WTC11 (cell line): Measurements from ENCODE around the gene WNT5A. TPM values are rescaled to one million over a fixed set of nuclear protein-coding genes. Genes with fewer than 3 reads are reported as not detected.

Source experiments
- ATAC-seq: fragments of 200-7000 bp; cut with Tn5 transposase; 2 replicates; pipeline ENCODE4 v1.10.0; 2021; ENCODE audit warnings: mild to moderate bottlenecking, moderate library complexity
- CTCF ChIA-PET: fragments of 300-600 bp; sonication (Branson Sonifier 250); formaldehyde crosslinking; loops from one replicate; lab custom pipeline; 2021; ENCODE audit warnings: antibody characterized with exemption; lab: Charles Lee
- POLR2A ChIA-PET: fragments of 350-600 bp; sonication (Branson Sonifier 250); formaldehyde crosslinking; loops from one replicate; lab custom pipeline; 2021; ENCODE audit warnings: antibody characterized with exemption; lab: Charles Lee
- DNase-seq: peaks from one replicate; pipeline ENCODE4 v3.0.0; 2021; ENCODE audit warnings: low spot score
- H3K27ac Mint-ChIP-seq: 2 replicates; pipeline ENCODE4 v1.8.0; 2021; ENCODE audit warnings: mixed read lengths
- H3K27me3 Mint-ChIP-seq: 2 replicates; pipeline ENCODE4 v1.8.0; 2021; ENCODE audit warnings: low read depth, mild to moderate bottlenecking, moderate library complexity, mixed read lengths
- H3K36me3 Mint-ChIP-seq: 2 replicates; pipeline ENCODE4 v1.8.0; 2021; ENCODE audit warnings: mixed read lengths
- H3K4me1 Mint-ChIP-seq: 2 replicates; pipeline ENCODE4 v1.8.0; 2022; ENCODE audit warnings: mixed read lengths
- H3K4me3 Mint-ChIP-seq: 2 replicates; pipeline ENCODE4 v1.8.0; 2021; ENCODE audit warnings: mild to moderate bottlenecking, moderate library complexity, mixed read lengths
- H3K9me3 Mint-ChIP-seq: 2 replicates; pipeline ENCODE4 v1.8.0; 2021; ENCODE audit warnings: mixed read lengths
- AR ChIP-seq: fragments of 250-450 bp; sonication (Bioruptor Pico); IDR thresholded peaks from 2 replicates; pipeline ENCODE4 v1.9.0; 2021; ENCODE audit warnings: mild to moderate bottlenecking
- CTCF ChIP-seq: fragments of 200-600 bp; IDR thresholded peaks from 2 replicates; pipeline ENCODE4 v1.8.0; 2022; ENCODE audit warnings: antibody characterized with exemption
- GABPB1 ChIP-seq: sonication (generic); formaldehyde crosslinking; IDR thresholded peaks from 2 replicates; pipeline ENCODE4 v1.8.1; 2023; ENCODE audit warnings: mild to moderate bottlenecking, missing genetic modification reagents
- GTF2I ChIP-seq: fragments of 250-450 bp; sonication (Bioruptor Pico); conservative IDR thresholded peaks from 2 replicates; pipeline ENCODE4 v1.4.0; 2021; ENCODE audit warnings: mild to moderate bottlenecking
- HMGXB4 ChIP-seq: sonication (generic); formaldehyde crosslinking; IDR thresholded peaks from 2 replicates; pipeline ENCODE4 v1.8.1; 2023; ENCODE audit warnings: mild to moderate bottlenecking, moderate library complexity, missing genetic modification reagents
- NR2C2 ChIP-seq: sonication (generic); formaldehyde crosslinking; IDR thresholded peaks from 2 replicates; pipeline ENCODE4 v1.8.0; 2022; ENCODE audit warnings: mild to moderate bottlenecking, missing genetic modification reagents
- NR3C1 ChIP-seq: sonication (generic); formaldehyde crosslinking; conservative IDR thresholded peaks from 2 replicates; pipeline ENCODE4 v1.8.1; 2023; ENCODE audit warnings: low read depth, mild to moderate bottlenecking, missing genetic modification reagents
- OVOL2 ChIP-seq: fragments of 250-450 bp; sonication (Bioruptor Pico); IDR thresholded peaks from 2 replicates; pipeline ENCODE4 v1.9.0; 2021; ENCODE audit warnings: mild to moderate bottlenecking, borderline replicate concordance
- PRRX2 ChIP-seq: fragments of 250-450 bp; sonication (Bioruptor Pico); IDR thresholded peaks from 2 replicates; pipeline ENCODE4 v1.8.0; 2021; ENCODE audit warnings: mild to moderate bottlenecking
- SOX15 ChIP-seq: fragments of 250-450 bp; sonication (Bioruptor Pico); IDR thresholded peaks from 2 replicates; pipeline ENCODE4 v1.9.0; 2021; ENCODE audit warnings: mild to moderate bottlenecking
- ZMAT4 ChIP-seq: fragments of 250-450 bp; sonication (Bioruptor Pico); IDR thresholded peaks from 2 replicates; pipeline ENCODE4 v1.9.0; 2021; ENCODE audit warnings: mild to moderate bottlenecking
- ZNF138 ChIP-seq: sonication (generic); formaldehyde crosslinking; conservative IDR thresholded peaks from 2 replicates; pipeline ENCODE4 v1.8.1; 2022; ENCODE audit warnings: mild to moderate bottlenecking, moderate library complexity, missing genetic modification reagents
- ZNF263 ChIP-seq: sonication (generic); formaldehyde crosslinking; IDR thresholded peaks from 2 replicates; pipeline ENCODE4 v1.8.1; 2022; ENCODE audit warnings: low read depth, mild to moderate bottlenecking, moderate library complexity, missing genetic modification reagents
- ZNF425 ChIP-seq: fragments of 250-450 bp; sonication (Bioruptor Pico); conservative IDR thresholded peaks from 2 replicates; pipeline ENCODE4 v1.9.0; 2021; ENCODE audit warnings: mild to moderate bottlenecking
- total RNA-seq: library from RNA; stranded (reverse); gene quantifications from 3 replicates; pipeline ENCODE4 v1.2.3, GENCODE V29; 2021

The WNT5A gene
- total RNA-seq, 1 experiment from 2014 or later, result 10.6 TPM

GRCh38 chr3:55436644-55437043 is 50.5 kb downstream of the WNT5A start:
- DNase-seq (no peak), ATAC-seq (no peak)
- TF ChIP-seq ZNF263 (no peak), ZNF138 (no peak), SOX15 (CRISPR knock-in tag) (no peak), HMGXB4 (no peak), ZMAT4 (CRISPR knock-in tag) (no peak), AR (CRISPR knock-in tag) (no peak), PRRX2 (CRISPR knock-in tag) (no peak)
- Mint-ChIP-seq H3K9me3 (no peaks in the 10 kb centered on the region), H3K27ac (no peak overlapping the region), H3K4me3 (no peak overlapping the region), H3K36me3 (no peaks in the 10 kb centered on the region), H3K27me3 (peaks cover 4% of the 10 kb centered on the region; the same call in 1 of the 2 replicates), H3K4me1 (no peaks in the 10 kb centered on the region)
- ChIA-PET CTCF (no interaction called here), POLR2A (no interaction called here)

- no peak for ATAC-seq
- POLR2A ChIA-PET, result no interaction called here
Observed at GRCh38 chr3:55435491-55435890, 51.6 kb downstream of the WNT5A start.

GRCh38 chr3:55434789-55435188 is 52.3 kb downstream of the WNT5A start:
- POLR2A ChIA-PET, result no interaction called here
- no peak overlapping the region for H3K27ac Mint-ChIP-seq
- H3K27me3 Mint-ChIP-seq, result peaks cover 4% of the 10 kb centered on the region; the same call in 1 of the 2 replicates
- no peaks in the 10 kb centered on the region for H3K9me3 Mint-ChIP-seq
- no peaks in the 10 kb centered on the region for H3K36me3 Mint-ChIP-seq
- no peaks in the 10 kb centered on the region for H3K4me1 Mint-ChIP-seq
- CTCF ChIA-PET, result interaction anchor here (1.2 kb wide), 2 partner anchors 16 to 29 kb away, joined by 4 to 5 read pairs; no protein-coding TSS in a partner anchor
- peak; percentile 48 for DNase-seq
- ATAC-seq, result peak; percentile 43; the same call in 1 of the 2 replicates
- no peak overlapping the region for H3K4me3 Mint-ChIP-seq
- TF ChIP-seq OVOL2 (CRISPR knock-in tag), result no peak
- no peak for TF ChIP-seq ZNF425 (CRISPR knock-in tag)
- peak; percentile 57; the same call in 1 of the 2 replicates for TF ChIP-seq CTCF
- TF ChIP-seq NR2C2 (CRISPR knock-in tag), result no peak
- TF ChIP-seq AR (CRISPR knock-in tag), result no peak
- TF ChIP-seq GTF2I (CRISPR knock-in tag), result peak; percentile 93
- TF ChIP-seq, all 79 proteins: peak for 2

More at GRCh38 chr3:55435491-55435890, 51.6 kb downstream of the WNT5A start:
- CTCF ChIA-PET, result interaction anchor here (1.2 kb wide), 1 partner anchor 16 kb away, joined by 4 read pairs; no protein-coding TSS in a partner anchor
- H3K9me3 Mint-ChIP-seq, result no peaks in the 10 kb centered on the region
- H3K27ac Mint-ChIP-seq, result no peak overlapping the region
- H3K36me3 Mint-ChIP-seq, result no peaks in the 10 kb centered on the region
- peaks cover 4% of the 10 kb centered on the region; the same call in 1 of the 2 replicates for H3K27me3 Mint-ChIP-seq
- TF ChIP-seq NR3C1 (no peak), HMGXB4 (no peak), GABPB1 (CRISPR knock-in tag) (no peak)
- H3K4me1 Mint-ChIP-seq, result no peaks in the 10 kb centered on the region
- DNase-seq, result no peak
- no peak overlapping the region for H3K4me3 Mint-ChIP-seq
